Brain microvascular endothelial cell (primary cell): ENCODE measurements around the gene NPPA.

Source experiments
- DNase-seq: peaks from one replicate; pipeline ENCODE4 v3.0.0-alpha.2; 2020
- H3K27ac ChIP-seq: fragments of 250-450 bp; sonication (Bioruptor Pico); 2 replicates; pipeline ENCODE4 v1.5.1; 2020; ENCODE audit warnings: mild to moderate bottlenecking, moderate library complexity
- H3K27me3 ChIP-seq: fragments of 250-450 bp; sonication (Bioruptor Pico); replicated peaks from 2 replicates; pipeline ENCODE4 v1.5.1; 2020; ENCODE audit warnings: mild to moderate bottlenecking
- H3K36me3 ChIP-seq: fragments of 250-450 bp; sonication (Bioruptor Pico); replicated peaks from 2 replicates; pipeline ENCODE4 v1.5.1; 2020; ENCODE audit warnings: mild to moderate bottlenecking
- H3K4me3 ChIP-seq: 2 replicates; pipeline ENCODE4 v1.5.1; 2011; ENCODE audit warnings: low read depth, mild to moderate bottlenecking, control low read depth, low read length, moderate library complexity
- in situ Hi-C: cut with HindIII; loops from 2 replicates; pipeline ENCODE4 v1.10.0; 2017; ENCODE audit warnings: low sequenced_read_pairs, low pct_ligation_motif_present
- TF ChIP-seq, protein P1 (sequence below): IDR thresholded peaks from 2 replicates; pipeline ENCODE4 v1.5.1; 2011; ENCODE audit warnings: low read depth, mild to moderate bottlenecking, moderate library complexity, low read length, control low read depth, inconsistent platforms; ENCODE audit errors: missing control alignments

Gene NPPA

DNA sequence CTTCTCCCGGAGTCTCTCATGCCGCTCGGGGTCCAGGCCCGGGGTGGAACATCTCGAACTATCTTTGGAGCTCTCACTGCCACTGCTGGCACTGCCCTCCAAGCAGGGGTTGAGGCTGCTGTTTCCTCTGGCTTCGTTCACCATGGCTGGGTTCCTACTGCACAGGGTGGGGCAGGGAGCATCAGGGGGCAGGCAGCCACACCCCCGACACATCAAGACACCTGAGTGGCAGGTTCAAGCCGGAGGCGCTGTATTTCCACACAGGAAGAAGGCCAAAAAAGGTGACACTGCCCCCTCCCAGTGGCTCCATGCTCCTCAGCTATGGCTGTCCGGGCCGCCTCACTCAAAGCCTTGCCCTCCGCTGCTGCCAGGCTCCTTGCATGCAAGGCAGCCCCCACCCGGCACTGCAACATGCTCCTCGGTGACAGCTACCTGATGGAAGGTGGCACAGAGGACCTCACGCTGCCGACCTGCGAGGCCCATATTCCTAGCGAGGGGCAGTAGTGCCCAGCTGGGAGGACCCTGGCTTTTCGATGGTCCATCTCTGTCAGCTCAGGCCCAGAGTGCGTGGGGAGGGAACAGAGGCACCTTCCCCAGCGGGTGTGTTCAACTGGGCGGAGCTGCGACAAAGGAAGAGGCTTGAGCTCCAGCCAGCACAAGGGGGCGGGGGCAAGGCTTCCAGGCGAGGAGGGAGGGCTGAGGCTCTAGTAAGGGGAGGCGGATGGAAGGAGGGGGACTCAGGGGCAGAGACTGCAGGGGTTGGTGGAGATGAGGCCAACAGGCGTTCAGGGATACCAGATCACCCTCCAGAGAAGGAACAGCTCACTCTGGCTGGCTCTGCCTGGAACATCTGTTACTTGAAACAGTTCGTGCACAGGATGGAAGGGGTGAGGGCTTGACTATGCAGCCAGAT is 44.4 kb downstream of the NPPA start:
- DNase-seq: peak; percentile 92
- Histone ChIP-seq H3K36me3 (peaks cover 13% of the 10 kb centered on the region), H3K27me3 (no peaks in the 10 kb centered on the region), H3K27ac (peak overlapping the region; percentile 15), H3K4me3 (peak overlapping the region; percentile 70)
- in situ Hi-C loops: no loop called here
- TF ChIP-seq, protein P1, sequence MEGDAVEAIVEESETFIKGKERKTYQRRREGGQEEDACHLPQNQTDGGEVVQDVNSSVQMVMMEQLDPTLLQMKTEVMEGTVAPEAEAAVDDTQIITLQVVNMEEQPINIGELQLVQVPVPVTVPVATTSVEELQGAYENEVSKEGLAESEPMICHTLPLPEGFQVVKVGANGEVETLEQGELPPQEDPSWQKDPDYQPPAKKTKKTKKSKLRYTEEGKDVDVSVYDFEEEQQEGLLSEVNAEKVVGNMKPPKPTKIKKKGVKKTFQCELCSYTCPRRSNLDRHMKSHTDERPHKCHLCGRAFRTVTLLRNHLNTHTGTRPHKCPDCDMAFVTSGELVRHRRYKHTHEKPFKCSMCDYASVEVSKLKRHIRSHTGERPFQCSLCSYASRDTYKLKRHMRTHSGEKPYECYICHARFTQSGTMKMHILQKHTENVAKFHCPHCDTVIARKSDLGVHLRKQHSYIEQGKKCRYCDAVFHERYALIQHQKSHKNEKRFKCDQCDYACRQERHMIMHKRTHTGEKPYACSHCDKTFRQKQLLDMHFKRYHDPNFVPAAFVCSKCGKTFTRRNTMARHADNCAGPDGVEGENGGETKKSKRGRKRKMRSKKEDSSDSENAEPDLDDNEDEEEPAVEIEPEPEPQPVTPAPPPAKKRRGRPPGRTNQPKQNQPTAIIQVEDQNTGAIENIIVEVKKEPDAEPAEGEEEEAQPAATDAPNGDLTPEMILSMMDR: peak; percentile 0

DNA sequence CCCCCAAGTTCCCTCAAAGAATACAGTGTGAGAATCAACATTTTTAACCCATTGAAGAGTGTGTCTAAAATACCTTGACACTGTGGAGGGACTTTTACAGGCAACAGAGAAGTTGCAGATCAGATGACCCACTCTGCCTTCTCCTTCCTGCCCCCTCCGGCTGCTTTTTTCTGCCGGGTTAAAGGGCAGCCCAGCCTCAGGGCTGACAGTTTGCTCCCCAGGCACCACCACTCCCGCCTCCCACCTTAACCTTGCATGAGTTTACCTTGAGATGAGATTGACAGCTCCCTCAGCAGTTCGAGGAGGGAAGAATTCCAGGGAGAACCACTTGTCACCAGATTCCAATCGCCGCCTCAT is 45.0 kb downstream of the NPPA start:
- Histone ChIP-seq H3K27ac (no peak overlapping the region), H3K27me3 (no peaks in the 10 kb centered on the region), H3K36me3 (peaks cover 7% of the 10 kb centered on the region), H3K4me3 (peak overlapping the region; percentile 70)
- TF ChIP-seq, protein P1: no peak
- DNase-seq: no peak
- in situ Hi-C loops: no loop called here

DNA sequence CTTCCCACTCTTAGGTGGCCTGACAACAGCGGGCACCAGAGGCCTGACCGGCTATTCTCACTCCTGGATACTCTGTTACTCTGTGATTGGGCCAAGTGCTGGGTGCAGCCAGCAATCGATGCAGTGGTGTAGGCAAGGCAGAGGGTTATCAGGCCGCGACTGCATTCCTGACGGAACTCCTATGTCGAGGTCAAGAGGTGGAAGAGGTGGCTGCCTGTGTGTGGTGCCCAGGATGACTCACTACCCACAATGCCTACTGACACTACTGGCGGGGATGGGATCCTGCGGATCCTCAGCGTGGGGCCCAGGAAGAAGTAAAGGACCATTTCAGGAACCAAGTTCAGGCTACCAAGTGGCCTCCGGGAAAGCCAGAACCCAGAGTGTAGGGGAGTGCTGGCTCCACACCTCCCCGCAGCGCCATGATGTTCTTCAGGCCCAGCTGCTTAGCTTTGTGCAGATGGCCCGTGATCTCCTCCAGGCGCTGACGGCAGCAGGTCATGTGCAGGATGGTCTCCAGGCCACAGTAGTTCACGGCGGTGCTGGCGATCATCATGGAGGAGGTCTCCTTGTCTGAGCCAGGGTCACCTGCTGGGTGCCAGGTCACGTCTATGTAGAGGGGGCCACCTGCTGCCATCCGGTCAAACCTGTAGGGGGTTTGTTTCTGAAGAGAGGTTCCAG is 46.7 kb downstream of the NPPA start:
- Histone ChIP-seq H3K36me3 (peaks cover 4% of the 10 kb centered on the region), H3K4me3 (no peak overlapping the region), H3K27ac (no peak overlapping the region), H3K27me3 (no peaks in the 10 kb centered on the region)
- DNase-seq: no peak
- in situ Hi-C loops: no loop called here
- TF ChIP-seq, protein P1: no peak

GRCh38 chr1:11800391-11800755 is 47.2 kb downstream of the NPPA start:
- H3K36me3 ChIP-seq: peaks cover 5% of the 10 kb centered on the region
- no peaks in the 10 kb centered on the region for H3K27me3 ChIP-seq
- no peak overlapping the region for H3K4me3 ChIP-seq
- H3K27ac ChIP-seq: no peak overlapping the region
- in situ Hi-C loops: no loop called here
- DNase-seq: no peak
- TF ChIP-seq, protein P1: no peak

GRCh38 chr1:11799896-11800295 is 47.7 kb downstream of the NPPA start:
- Histone ChIP-seq H3K4me3 (no peak overlapping the region), H3K27ac (no peak overlapping the region), H3K36me3 (peaks cover 5% of the 10 kb centered on the region), H3K27me3 (no peaks in the 10 kb centered on the region)
- TF ChIP-seq, protein P1: no peak
- in situ Hi-C loops: no loop called here
- no peak for DNase-seq
